Tibial nerve (tissue), 4 donors: ENCODE results near the gene KATNBL1.

ENCODE experiments used
- EP300 ChIP-seq, 2 donors: sonication (generic); formaldehyde crosslinking; IDR thresholded peaks; one replicate each; pipeline ENCODE4 v1.6.1; 2017; ENCODE audit warnings: antibody characterized with exemption in 2 of 2, mild to moderate bottlenecking in 1 of 2
- POLR2A ChIP-seq, 2 donors: fragments of 450-650 bp; IDR thresholded peaks; one replicate each; pipeline ENCODE4 v1.6.1; 2017; ENCODE audit warnings: antibody characterized with exemption in 2 of 2, mild to moderate bottlenecking in 2 of 2, moderate library complexity in 2 of 2
- TF ChIP-seq, protein P1 (sequence below), 5 experiments: fragments of 200-600 bp in 3 of 5; fragments of 450-650 bp in 2 of 5; sonication (generic) in 3 of 5; IDR thresholded peaks; one replicate each; pipeline ENCODE4 v1.5.1; 2016 to 2019; ENCODE audit warnings: antibody characterized with exemption in 5 of 5, mild to moderate bottlenecking in 3 of 5, moderate library complexity in 2 of 5

DNA sequence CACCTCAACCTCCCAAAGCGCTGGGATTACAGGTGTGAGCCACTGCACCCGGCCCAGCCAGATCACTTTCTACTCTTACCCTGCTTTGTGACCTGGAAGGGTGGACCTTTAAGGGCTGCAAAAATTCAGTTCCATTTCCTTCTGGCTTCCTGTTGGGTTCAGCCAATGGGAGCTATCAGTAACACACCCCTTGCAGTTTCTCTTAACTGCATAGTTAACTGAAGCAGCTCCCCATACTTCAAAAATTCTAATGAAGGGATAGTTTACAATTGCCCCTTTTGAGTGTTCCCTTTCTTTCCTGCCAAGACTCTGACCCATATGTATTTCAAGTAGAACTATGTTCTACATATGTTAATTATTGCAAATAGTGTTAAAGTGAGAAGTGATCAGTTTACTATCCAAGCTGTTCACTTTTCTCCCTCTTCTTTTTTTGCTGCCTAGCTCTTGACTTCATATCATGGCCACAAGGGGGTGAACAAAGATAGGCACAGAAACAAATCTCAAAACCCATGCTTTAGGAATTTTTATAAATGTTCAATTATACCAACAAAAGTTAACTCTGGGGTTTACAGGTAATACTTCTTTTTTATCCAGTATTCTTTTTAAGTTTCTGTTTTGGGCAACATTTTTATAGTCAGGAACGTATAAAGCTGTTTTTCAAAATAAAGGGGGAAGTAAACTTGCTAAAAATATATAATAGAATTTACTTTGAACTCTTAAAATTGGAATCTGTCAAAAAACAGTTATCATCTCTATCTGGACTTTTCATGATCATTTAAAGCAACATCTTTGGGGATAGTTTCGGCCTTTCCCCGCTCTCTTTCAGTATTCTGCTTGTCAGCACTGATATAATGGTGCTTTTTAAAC, 99.9 kb downstream of the KATNBL1 start:
- TF ChIP-seq, protein P1, sequence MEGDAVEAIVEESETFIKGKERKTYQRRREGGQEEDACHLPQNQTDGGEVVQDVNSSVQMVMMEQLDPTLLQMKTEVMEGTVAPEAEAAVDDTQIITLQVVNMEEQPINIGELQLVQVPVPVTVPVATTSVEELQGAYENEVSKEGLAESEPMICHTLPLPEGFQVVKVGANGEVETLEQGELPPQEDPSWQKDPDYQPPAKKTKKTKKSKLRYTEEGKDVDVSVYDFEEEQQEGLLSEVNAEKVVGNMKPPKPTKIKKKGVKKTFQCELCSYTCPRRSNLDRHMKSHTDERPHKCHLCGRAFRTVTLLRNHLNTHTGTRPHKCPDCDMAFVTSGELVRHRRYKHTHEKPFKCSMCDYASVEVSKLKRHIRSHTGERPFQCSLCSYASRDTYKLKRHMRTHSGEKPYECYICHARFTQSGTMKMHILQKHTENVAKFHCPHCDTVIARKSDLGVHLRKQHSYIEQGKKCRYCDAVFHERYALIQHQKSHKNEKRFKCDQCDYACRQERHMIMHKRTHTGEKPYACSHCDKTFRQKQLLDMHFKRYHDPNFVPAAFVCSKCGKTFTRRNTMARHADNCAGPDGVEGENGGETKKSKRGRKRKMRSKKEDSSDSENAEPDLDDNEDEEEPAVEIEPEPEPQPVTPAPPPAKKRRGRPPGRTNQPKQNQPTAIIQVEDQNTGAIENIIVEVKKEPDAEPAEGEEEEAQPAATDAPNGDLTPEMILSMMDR (IDR thresholded peaks at IDR 0.05): peak; percentile 26 to 58 (median 49)
- no peak for TF ChIP-seq EP300 (IDR thresholded peaks at IDR 0.05)
- TF ChIP-seq POLR2A (IDR thresholded peaks at IDR 0.05): no peak
